Right cardiac atrium (tissue), 5 donors: Measurements from ENCODE around the gene BET1. TPM values are rescaled to one million over a fixed set of nuclear protein-coding genes. Genes with fewer than 3 reads are reported as not detected.

Experiments used
- ATAC-seq, 2 donors: fragments of 200-7000 bp; cut with Tn5 transposase; one replicate each; pipeline versions ENCODE4 v1.8.0 to v1.9.1; 2020; ENCODE audit warnings: moderate library complexity in 2 of 2, mild to moderate bottlenecking in 1 of 2
- DNase-seq, 3 donors: peaks; one replicate each; pipeline ENCODE4 v3.0.0-alpha.2; 2020
- H3K27ac ChIP-seq: one replicate; pipeline ENCODE4 v1.5.1; 2013; ENCODE audit warnings: mild to moderate bottlenecking, low read length, control low read depth, moderate library complexity
- H3K27me3 ChIP-seq: one replicate; pipeline ENCODE4 v1.6.1; 2013; ENCODE audit not compliant: control insufficient read depth, insufficient read depth
- H3K4me1 ChIP-seq: one replicate; pipeline ENCODE4 v1.6.1; 2013; ENCODE audit warnings: low read length; ENCODE audit not compliant: control insufficient read depth, insufficient read depth
- H3K4me3 ChIP-seq: one replicate; pipeline ENCODE4 v1.5.1; 2013; ENCODE audit warnings: low read length, control low read depth
- H3K9me3 ChIP-seq: one replicate; pipeline ENCODE4 v1.6.1; 2013; ENCODE audit warnings: low read length; ENCODE audit not compliant: control insufficient read depth
- WGBS: extraction: QIAGEN DNeasy Blood & Tissue Kit; methylation state at CpG from one replicate; pipeline ENCODE4 v1.1.7; 2013; 5-methylcytosine and 5-hydroxymethylcytosine counted together
- intact Hi-C, 4 donors: fragments of 100-400 bp; cut with DNase I; formaldehyde crosslinking; loops; one replicate each; pipeline versions ENCODE4 v1.11.0 to v1.14.0; 2022 to 2023
- polyA plus RNA-seq: library from polyadenylated mRNA; stranded (reverse); fragments of 200-250 nt; gene quantifications from one replicate; pipeline ENCODE4 v1.2.3, GENCODE V29; 2013
- total RNA-seq, 4 donors: library from RNA; stranded (reverse); fragmentation: NEBNext Ultra II Directional; extraction: Animal tissue kit (Norgen Biotek cat#: 25700); gene quantifications; one replicate each; pipeline ENCODE4 v1.2.1, GENCODE V29; 2021
- donor health status: healthy with polysubstance abuse.
- donor health status: DM: no; HTN: yes; CAD: no.
- donor health status: DM: no; HTN: no; CAD: no.
- donor health status: DM: no; HTN: yes; CAD: no; lungs with severe emphysema.
- donor health status: DM: yes; HTN: yes; CAD: no.

Gene BET1
- total and polyA plus RNA-seq, 5 donors: 13.5 to 19.1 (median 16.4) TPM

DNA sequence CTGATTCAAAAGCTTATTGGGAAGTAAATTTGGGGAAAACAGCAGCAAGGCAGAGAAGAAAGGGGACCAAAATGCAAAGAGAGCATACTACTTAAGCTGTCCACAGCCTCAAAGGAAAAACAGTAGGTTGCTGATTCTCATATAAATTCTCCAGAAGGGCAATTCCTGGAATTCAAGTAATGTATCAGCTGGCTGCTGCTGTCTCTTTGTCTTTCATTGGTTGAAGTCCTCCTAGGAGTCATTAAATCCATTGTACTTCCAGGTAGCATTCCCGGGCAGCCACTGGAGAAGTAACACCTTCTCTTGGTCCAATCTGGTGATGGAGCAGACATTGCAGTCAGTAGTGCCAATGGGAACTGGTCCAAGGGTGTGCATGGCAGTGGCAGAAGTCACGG lies 22.7 kb downstream of the BET1 start:
- 65% methylated on average over 2 of the region's 2 CpGs for WGBS
- ATAC-seq (no peak), DNase-seq (no peak)
- Histone ChIP-seq H3K9me3 (no peaks in the 10 kb centered on the region), H3K4me3 (no peak overlapping the region), H3K27ac (no peak overlapping the region), H3K27me3 (no peaks in the 10 kb centered on the region), H3K4me1 (peaks cover 4% of the 10 kb centered on the region)
- intact Hi-C loops: no loop called here

DNA sequence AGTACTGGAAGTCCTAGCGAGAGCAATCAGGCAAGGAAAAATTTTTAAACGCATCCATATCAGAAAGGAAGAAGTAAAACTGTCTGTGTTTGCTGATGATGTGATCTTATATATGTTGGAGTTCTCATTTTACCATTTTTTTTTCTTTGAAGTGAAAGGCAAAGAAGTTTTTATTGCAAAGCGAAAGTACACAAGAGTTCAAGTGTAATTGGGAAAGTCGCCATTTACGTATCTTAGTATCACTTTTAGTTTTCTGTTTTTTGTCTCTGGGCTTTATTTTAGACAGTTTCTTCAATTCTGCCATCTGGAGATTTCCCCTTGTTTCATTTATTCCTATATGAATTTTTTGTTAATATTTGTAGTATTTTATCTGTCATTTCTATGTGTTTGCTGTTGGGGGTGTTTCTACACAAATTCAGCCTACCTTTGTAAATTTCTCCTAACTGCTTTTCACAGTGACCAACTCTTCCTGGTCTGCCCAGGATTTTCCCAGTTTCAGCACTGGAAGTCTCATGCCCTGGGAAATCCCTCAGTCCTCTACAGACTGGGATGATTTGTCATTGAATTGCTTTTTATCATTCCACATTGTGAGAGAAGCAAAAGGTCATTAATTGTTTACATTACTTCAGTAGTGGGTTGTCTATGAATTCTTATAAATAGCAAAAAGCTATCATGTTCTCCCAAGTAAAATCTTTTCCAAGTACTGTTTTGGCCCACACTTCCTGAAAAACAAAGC lies 23.2 kb downstream of the BET1 start:
- Histone ChIP-seq H3K27me3 (no peaks in the 10 kb centered on the region), H3K4me3 (peak overlapping the region; percentile 43), H3K4me1 (peaks cover 4% of the 10 kb centered on the region), H3K9me3 (no peaks in the 10 kb centered on the region), H3K27ac (no peak overlapping the region)
- DNase-seq (no peak), ATAC-seq (no peak)
- WGBS: 66% methylated on average over 5 of the region's 5 CpGs
- intact Hi-C loops: no loop called here

DNA sequence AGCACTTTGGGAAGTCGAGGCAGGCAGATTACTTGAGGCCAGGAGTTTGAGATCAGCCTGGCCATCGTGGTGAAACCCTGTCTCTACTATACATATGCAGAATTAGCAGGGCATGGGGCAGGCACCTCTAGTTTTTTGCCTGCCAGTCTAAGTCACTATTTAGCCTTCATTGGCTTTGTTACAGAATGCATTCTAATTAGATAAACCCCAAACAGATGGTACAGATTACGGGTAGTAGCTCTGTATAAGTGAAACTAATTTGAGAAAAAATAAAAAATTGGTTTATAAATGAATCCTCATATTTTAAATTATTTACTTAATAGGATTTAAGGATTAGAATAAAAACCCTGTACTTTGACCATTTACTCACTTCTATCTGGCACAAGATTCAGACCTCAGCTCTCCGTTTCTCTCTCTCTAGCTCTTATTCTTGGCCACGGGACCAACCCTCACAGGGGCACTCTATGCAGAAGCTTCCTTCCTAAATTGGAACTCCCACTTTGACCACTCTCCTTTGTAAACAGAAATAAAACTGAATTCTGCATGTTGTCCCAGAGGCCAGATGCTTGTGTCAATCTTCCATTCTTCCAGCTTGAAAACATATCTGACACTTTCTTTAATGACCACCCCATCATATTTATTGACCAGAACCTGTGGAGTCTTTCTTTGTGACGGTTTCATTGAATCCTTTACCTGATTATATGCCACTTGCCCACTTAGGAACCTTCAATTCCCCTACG lies 26.8 kb downstream of the BET1 start:
- Histone ChIP-seq H3K27me3 (no peaks in the 10 kb centered on the region), H3K9me3 (no peaks in the 10 kb centered on the region), H3K27ac (no peak overlapping the region), H3K4me3 (no peak overlapping the region), H3K4me1 (peaks cover 4% of the 10 kb centered on the region)
- WGBS: 74% methylated on average over 7 of the region's 7 CpGs
- DNase-seq: no peak
- no peak for ATAC-seq
- intact Hi-C loops: no loop called here

DNA sequence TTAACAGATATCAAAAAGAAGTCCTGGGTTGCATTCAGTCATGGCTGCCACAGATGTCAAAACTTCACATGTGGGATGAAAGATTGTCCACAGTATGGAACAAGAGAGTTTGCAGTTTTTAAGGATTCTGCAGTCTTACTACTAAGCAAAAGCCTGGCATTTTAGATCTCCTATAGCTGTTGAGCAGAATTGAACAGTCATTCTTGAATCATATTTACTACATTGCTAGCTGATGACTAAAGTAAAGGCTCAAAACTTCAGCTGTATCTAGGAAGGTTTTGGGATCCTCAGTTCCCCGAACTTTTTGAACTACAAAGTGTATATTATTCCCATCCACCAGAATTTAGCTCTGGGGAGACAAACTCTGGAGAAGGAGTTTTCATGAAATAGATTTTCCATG lies 31.0 kb downstream of the BET1 start:
- Histone ChIP-seq H3K4me3 (no peak overlapping the region), H3K9me3 (no peaks in the 10 kb centered on the region), H3K27me3 (no peaks in the 10 kb centered on the region), H3K4me1 (peaks cover 2% of the 10 kb centered on the region), H3K27ac (no peak overlapping the region)
- ATAC-seq (no peak), DNase-seq (no peak)
- intact Hi-C loops: no loop called here
- 93% methylated on average over 1 of the region's 1 CpG for WGBS

DNA sequence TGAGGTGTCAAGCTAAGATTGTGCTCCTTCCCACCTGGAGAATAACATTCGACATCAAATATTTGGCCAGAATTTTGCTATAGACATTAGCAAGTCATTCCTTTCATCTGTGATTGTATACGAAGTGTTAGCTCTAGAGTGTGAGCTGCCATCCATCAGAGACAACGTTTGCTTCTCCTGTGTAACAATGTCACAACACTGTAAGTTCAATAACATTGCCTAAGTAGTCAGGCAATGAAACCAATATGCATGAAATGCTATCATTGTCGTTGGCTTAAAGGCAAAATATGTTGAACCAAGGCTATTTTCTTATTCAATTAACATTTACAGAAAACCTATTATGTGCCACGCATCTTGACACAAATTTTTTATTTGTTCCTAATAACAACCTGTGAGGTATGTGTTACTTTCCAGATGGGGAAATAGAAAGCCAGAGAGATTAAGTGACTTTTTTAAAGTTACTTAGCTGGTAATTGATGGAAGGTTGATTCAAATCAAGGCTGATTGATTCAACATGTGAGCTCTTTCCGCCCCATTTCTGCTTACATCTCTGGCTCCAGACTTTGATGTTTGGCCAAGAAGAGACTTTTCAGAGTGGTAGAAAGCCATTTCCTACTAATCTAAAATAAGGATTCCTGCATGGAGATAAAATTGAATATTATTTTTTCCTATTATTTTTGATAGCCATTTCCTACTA lies 32.0 kb downstream of the BET1 start:
- no peak for DNase-seq
- Histone ChIP-seq H3K4me1 (peaks cover 2% of the 10 kb centered on the region), H3K9me3 (no peaks in the 10 kb centered on the region), H3K27me3 (no peaks in the 10 kb centered on the region), H3K4me3 (no peak overlapping the region), H3K27ac (no peak overlapping the region)
- ATAC-seq: no peak
- WGBS: 66% methylated on average over 6 of the region's 6 CpGs
- intact Hi-C loops: no loop called here

DNA sequence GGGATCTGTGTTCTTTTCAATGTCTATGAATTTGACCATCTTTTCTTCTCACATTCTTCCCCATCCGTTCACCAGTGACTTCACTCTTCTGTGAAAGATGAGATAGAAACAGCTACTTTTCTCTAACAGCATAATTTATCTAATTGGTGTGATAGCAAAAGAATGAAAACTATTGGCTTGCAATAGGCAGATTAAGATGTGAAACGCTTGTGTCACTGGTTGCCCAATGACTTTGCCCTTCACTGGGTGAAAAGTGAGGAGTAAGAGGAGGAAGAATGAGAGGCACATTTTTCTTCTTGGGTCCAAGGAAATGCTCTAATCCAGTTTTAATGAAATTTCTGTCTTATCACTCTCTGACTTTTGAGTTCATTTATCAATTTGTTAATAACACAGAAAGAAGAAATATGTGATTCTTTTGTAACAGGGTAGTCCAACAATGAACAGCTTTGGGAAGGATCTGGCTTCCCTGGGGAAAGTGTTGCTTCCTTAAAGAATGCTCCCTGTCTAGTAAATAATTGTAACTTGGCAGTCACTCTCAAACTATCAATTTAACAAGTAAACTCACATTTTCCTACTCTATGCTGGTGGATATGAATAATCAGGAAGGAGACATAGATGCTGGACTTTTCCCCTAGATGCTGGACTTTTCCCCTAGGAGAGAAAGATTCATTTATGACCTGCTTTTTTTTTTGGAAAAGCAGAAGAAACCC lies 35.1 kb downstream of the BET1 start:
- intact Hi-C loops: no loop called here
- Histone ChIP-seq H3K27me3 (no peaks in the 10 kb centered on the region), H3K4me1 (no peaks in the 10 kb centered on the region), H3K4me3 (no peak overlapping the region), H3K27ac (no peak overlapping the region), H3K9me3 (no peaks in the 10 kb centered on the region)
- no peak for DNase-seq
- 41% methylated on average over 2 of the region's 2 CpGs for WGBS
- no peak for ATAC-seq

DNA sequence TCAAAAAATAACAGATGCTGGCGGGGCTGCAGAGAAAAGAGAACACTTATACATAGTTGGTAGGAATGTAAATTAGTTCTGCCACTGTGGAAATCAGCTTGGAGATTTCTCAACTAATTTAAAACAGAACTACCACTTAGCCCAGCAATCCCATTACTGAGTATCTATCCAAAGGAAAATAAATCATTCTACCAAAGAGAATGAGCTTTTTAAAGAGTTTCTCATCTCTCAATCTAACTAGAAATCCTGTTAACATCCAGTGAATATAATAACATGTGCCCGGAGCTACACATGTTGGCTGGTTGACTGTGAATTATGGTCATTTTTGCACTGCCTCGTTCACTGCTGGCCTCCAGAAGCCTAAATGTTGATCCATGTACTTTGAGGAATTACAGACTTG lies 39.3 kb downstream of the BET1 start:
- ATAC-seq: no peak
- Histone ChIP-seq H3K4me1 (no peaks in the 10 kb centered on the region), H3K4me3 (no peak overlapping the region), H3K27me3 (no peaks in the 10 kb centered on the region), H3K9me3 (no peaks in the 10 kb centered on the region), H3K27ac (no peak overlapping the region)
- intact Hi-C loops: no loop called here
- WGBS: 94% methylated on average over 3 of the region's 3 CpGs
- no peak for DNase-seq

DNA sequence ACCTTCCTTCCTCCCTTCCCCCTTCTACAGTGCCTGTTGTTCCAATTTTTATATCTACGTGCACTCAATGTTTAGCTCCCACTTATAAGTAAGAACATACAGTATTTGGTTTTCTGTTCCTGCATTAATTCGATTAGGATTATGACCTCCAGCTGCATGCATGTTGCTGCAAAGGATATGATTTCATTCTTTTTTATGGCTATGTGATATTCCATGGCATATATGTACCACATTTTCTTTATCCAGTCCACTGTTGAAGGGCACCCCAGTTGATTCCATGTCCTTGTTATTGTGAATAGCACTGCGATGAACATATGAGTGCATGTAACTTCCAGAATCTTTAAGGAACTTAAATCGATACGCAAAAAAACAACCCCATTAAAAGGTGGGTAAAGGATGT lies 39.9 kb downstream of the BET1 start:
- 96% methylated on average over 5 of the region's 5 CpGs for WGBS
- no peak for ATAC-seq

DNA sequence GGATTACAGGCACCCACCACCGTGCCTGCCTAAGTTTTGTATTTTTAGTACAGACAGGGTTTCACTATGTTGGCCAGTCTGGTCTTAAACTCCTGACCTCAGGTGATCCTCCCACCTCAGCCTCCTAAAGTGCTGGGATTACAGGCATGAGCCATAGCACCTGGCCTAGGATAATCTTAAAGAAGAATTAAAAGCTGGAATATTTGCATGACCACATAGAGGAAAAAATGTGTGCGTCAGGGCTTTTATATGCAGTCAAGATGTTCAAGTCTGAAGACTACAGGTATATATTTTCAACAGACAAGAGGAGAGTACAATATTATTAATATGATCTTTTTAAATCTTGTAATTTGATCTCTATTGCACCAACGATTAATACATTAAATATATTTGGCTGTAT lies 43.2 kb downstream of the BET1 start:
- 88% methylated on average over 3 of the region's 3 CpGs for WGBS

More for the DNA sequence above, 39.9 kb downstream of the BET1 start:
- no peak for DNase-seq
- intact Hi-C loops: no loop called here
- Histone ChIP-seq H3K4me1 (no peaks in the 10 kb centered on the region), H3K4me3 (no peak overlapping the region), H3K27ac (no peak overlapping the region), H3K9me3 (no peaks in the 10 kb centered on the region), H3K27me3 (no peaks in the 10 kb centered on the region)

DNA sequence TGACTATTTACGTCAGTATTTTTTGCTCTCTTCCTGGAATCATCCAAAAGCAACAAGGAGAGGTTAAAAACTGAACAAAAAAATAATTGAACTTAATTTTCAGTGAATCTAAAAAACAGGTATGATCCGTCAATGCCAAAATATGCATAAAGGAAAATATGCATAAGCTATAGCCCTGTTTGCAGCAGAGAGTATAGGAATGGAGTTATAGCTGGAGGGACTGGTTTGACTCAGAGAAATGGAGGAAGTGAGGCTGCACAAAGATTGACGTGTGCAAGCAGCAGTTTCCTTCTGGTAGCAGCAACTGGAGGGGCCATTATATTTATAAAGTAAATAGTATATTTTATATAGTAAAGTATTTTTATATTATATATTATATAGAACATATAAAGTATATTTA lies 45.5 kb downstream of the BET1 start:
- intact Hi-C loops: no loop called here
- H3K27ac ChIP-seq: no peak overlapping the region

More for the DNA sequence above, 43.2 kb downstream of the BET1 start:
- Histone ChIP-seq H3K4me3 (no peak overlapping the region), H3K9me3 (no peaks in the 10 kb centered on the region), H3K4me1 (no peaks in the 10 kb centered on the region), H3K27ac (no peak overlapping the region), H3K27me3 (no peaks in the 10 kb centered on the region)
- intact Hi-C loops: no loop called here
- DNase-seq (no peak), ATAC-seq (no peak)

DNA sequence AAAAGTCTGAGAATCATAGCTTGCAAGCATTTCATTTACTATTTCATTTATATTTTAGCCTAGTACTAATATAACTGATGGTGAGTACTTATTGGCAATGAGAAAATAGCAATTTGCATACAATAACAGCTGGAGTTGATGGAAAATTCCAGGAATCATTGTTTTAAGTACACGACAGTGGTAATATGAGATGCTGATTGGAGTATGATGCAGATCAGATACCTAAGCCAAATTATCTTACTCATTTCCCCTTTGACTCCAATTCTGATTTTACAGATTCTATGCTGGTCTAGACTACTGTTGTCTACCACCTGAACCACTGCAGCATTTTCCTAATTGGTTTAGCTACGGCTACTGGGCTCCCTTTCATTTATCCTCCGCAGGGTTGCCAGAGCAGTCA lies 45.9 kb downstream of the BET1 start:
- H3K27me3 ChIP-seq: no peaks in the 10 kb centered on the region
- no peak overlapping the region for H3K4me3 ChIP-seq
- no peaks in the 10 kb centered on the region for H3K4me1 ChIP-seq
- ATAC-seq: no peak
- WGBS: 70% methylated on average over 3 of the region's 3 CpGs
- DNase-seq: no peak
- H3K9me3 ChIP-seq: no peaks in the 10 kb centered on the region
- intact Hi-C loops: no loop called here
- H3K27ac ChIP-seq: no peak overlapping the region

More for the DNA sequence above, 45.5 kb downstream of the BET1 start:
- DNase-seq (no peak), ATAC-seq (no peak)
- Histone ChIP-seq H3K4me3 (no peak overlapping the region), H3K27me3 (no peaks in the 10 kb centered on the region), H3K9me3 (no peaks in the 10 kb centered on the region), H3K4me1 (no peaks in the 10 kb centered on the region)
- WGBS: 80% methylated on average over 3 of the region's 3 CpGs
